ENCODE results near the gene SH3BP1. TPM values are rescaled to one million over a fixed set of nuclear protein-coding genes. Genes with fewer than 3 reads are reported as not detected.
"Not testable (repeated sequence)": the region's sequence is repeated elsewhere in the genome, so short reads cannot be mapped to it uniquely, and the experiment has no call there.

The SH3BP1 gene
- total RNA-seq, 1 donor from 2014 or later = 6.9 TPM

GRCh38 chr22:37601203-37601539, 38.3 kb upstream of the SH3BP1 start:
- no peaks in the 10 kb centered on the region for H3K9me3 Mint-ChIP-seq (ENCODE audit: unreplicated experiment)
- H3K4me1 Mint-ChIP-seq (ENCODE audit: unreplicated experiment) = peaks cover 7% of the 10 kb centered on the region
- no peak overlapping the region for H3K4me3 Mint-ChIP-seq (ENCODE audit: unreplicated experiment)
- no peak for TF ChIP-seq CTCF (IDR thresholded peaks at IDR 0.05)
- DNase-seq (ENCODE audit: extremely low spot score, unreplicated experiment) = no peak
- no peaks in the 10 kb centered on the region for H3K36me3 Mint-ChIP-seq (ENCODE audit: unreplicated experiment)
- H3K27ac Mint-ChIP-seq (ENCODE audit: unreplicated experiment) = no peak overlapping the region
- H3K27me3 Mint-ChIP-seq (ENCODE audit: unreplicated experiment) = peaks cover 33% of the 10 kb centered on the region

GRCh38 chr22:37601540-37602442, 37.7 kb upstream of the SH3BP1 start:
- no peak overlapping the region for H3K27ac Mint-ChIP-seq (ENCODE audit: unreplicated experiment)
- no peaks in the 10 kb centered on the region for H3K9me3 Mint-ChIP-seq (ENCODE audit: unreplicated experiment)
- H3K4me3 Mint-ChIP-seq (ENCODE audit: unreplicated experiment) = no peak overlapping the region
- no peak for TF ChIP-seq CTCF (IDR thresholded peaks at IDR 0.05)
- no peak for DNase-seq (ENCODE audit: extremely low spot score, unreplicated experiment)
- no peaks in the 10 kb centered on the region for H3K36me3 Mint-ChIP-seq (ENCODE audit: unreplicated experiment)
- H3K4me1 Mint-ChIP-seq (ENCODE audit: unreplicated experiment) = peaks cover 7% of the 10 kb centered on the region
- peaks cover 33% of the 10 kb centered on the region for H3K27me3 Mint-ChIP-seq (ENCODE audit: unreplicated experiment)

- Mint-ChIP-seq H3K27me3 (ENCODE audit: unreplicated experiment) (peaks cover 33% of the 10 kb centered on the region), H3K4me1 (ENCODE audit: unreplicated experiment) (peaks cover 15% of the 10 kb centered on the region)
- H3K27ac Mint-ChIP-seq (ENCODE audit: unreplicated experiment); H3K9me3 Mint-ChIP-seq (ENCODE audit: unreplicated experiment); DNase-seq (ENCODE audit: extremely low spot score, unreplicated experiment); H3K4me3 Mint-ChIP-seq (ENCODE audit: unreplicated experiment); H3K36me3 Mint-ChIP-seq (ENCODE audit: unreplicated experiment): not testable (repeated sequence)
These were observed 36.8 kb upstream of the SH3BP1 start for GRCh38 chr22:37602546-37603277.

- Mint-ChIP-seq H3K27me3 (ENCODE audit: unreplicated experiment) (peaks cover 33% of the 10 kb centered on the region), H3K4me3 (ENCODE audit: unreplicated experiment) (no peak overlapping the region), H3K36me3 (ENCODE audit: unreplicated experiment) (no peaks in the 10 kb centered on the region), H3K4me1 (ENCODE audit: unreplicated experiment) (peaks cover 19% of the 10 kb centered on the region), H3K27ac (ENCODE audit: unreplicated experiment) (no peak overlapping the region), H3K9me3 (ENCODE audit: unreplicated experiment) (no peaks in the 10 kb centered on the region)
- no peak for TF ChIP-seq CTCF (IDR thresholded peaks at IDR 0.05)
- no peak for DNase-seq (ENCODE audit: extremely low spot score, unreplicated experiment)
These were observed 35.4 kb upstream of the SH3BP1 start for GRCh38 chr22:37604074-37604473.

- no peak overlapping the region for H3K27ac Mint-ChIP-seq (ENCODE audit: unreplicated experiment)
- TF ChIP-seq CTCF (IDR thresholded peaks at IDR 0.05) = no peak
- H3K27me3 Mint-ChIP-seq (ENCODE audit: unreplicated experiment) = peaks cover 33% of the 10 kb centered on the region
- no peaks in the 10 kb centered on the region for H3K36me3 Mint-ChIP-seq (ENCODE audit: unreplicated experiment)
- no peak for DNase-seq (ENCODE audit: extremely low spot score, unreplicated experiment)
- H3K4me3 Mint-ChIP-seq (ENCODE audit: unreplicated experiment) = no peak overlapping the region
- H3K4me1 Mint-ChIP-seq (ENCODE audit: unreplicated experiment) = peaks cover 26% of the 10 kb centered on the region
- no peaks in the 10 kb centered on the region for H3K9me3 Mint-ChIP-seq (ENCODE audit: unreplicated experiment)
These were observed 34.6 kb upstream of the SH3BP1 start for GRCh38 chr22:37604875-37605274.

Data from osteocyte (in vitro differentiated cells).